ENCODE data around the gene TXLNG.
"Not testable (repeated sequence)": the region's sequence is repeated elsewhere in the genome, so short reads cannot be mapped to it uniquely, and the experiment has no call there.

The TXLNG gene

GRCh38 chrX:16786139-16786790, at the start of gene TXLNG:
TSS of gene TXLNG (plus strand) at chrX:16786466. CDS start at chrX:16786488, 22 bp downstream.
- peak; percentile 99 for DNase-seq

GRCh38 chrX:16737024-16737423, 49.2 kb upstream of the TXLNG start:
- DNase-seq, result no peak

- DNase-seq, result no peak
These were observed 46.7 kb upstream of the TXLNG start for GRCh38 chrX:16739574-16739973.

- DNase-seq, result peak; percentile 24
These were observed 42.5 kb upstream of the TXLNG start for GRCh38 chrX:16743604-16744325.

- peak; percentile 30 for DNase-seq
These were observed 41.2 kb upstream of the TXLNG start for GRCh38 chrX:16745102-16745501.

- peak; percentile 63 for DNase-seq
These were observed 40.6 kb upstream of the TXLNG start for GRCh38 chrX:16745659-16746058.

- no peak for DNase-seq
These were observed 37.8 kb upstream of the TXLNG start for GRCh38 chrX:16748425-16748824.

GRCh38 chrX:16750136-16750535, 36.1 kb upstream of the TXLNG start:
- DNase-seq, result no peak

- no peak for DNase-seq
These were observed 32.2 kb upstream of the TXLNG start for GRCh38 chrX:16754019-16754418.

- DNase-seq, result no peak
These were observed 29.5 kb upstream of the TXLNG start for GRCh38 chrX:16756724-16757123.

- not testable (repeated sequence) for DNase-seq
These were observed 24.8 kb upstream of the TXLNG start for GRCh38 chrX:16761500-16761899.

GRCh38 chrX:16762579-16762978, 23.7 kb upstream of the TXLNG start:
- no peak for DNase-seq

- DNase-seq, result no peak
These were observed 20.7 kb upstream of the TXLNG start for GRCh38 chrX:16765594-16765993.

GRCh38 chrX:16770970-16771482, 15.2 kb upstream of the TXLNG start:
- DNase-seq, result no peak

- DNase-seq, result peak; percentile 89
These were observed 14.5 kb upstream of the TXLNG start for GRCh38 chrX:16771483-16772398.

GRCh38 chrX:16772460-16772859, 13.8 kb upstream of the TXLNG start:
- DNase-seq, result peak; percentile 13

- no peak for DNase-seq
These were observed 11.5 kb upstream of the TXLNG start for GRCh38 chrX:16774746-16775145.

GRCh38 chrX:16778545-16778944, 7.7 kb upstream of the TXLNG start:
- no peak for DNase-seq

- no peak for DNase-seq
These were observed 7.3 kb upstream of the TXLNG start for GRCh38 chrX:16778993-16779392.

GRCh38 chrX:16779815-16780214, 6.5 kb upstream of the TXLNG start:
- not testable (repeated sequence) for DNase-seq

GRCh38 chrX:16783452-16783851, 2.8 kb upstream of the TXLNG start:
- DNase-seq, result no peak

GRCh38 chrX:16784440-16784839, 1.8 kb upstream of the TXLNG start:
- not testable (repeated sequence) for DNase-seq
